ENCODE measurements around the gene CRYM. TPM values are rescaled to one million over a fixed set of nuclear protein-coding genes. Genes with fewer than 3 reads are reported as not detected.

The CRYM gene
- total and polyA plus RNA-seq, 2 donors (not counting 3 experiments of a cell fraction or from before 2014, with no cell fraction given): not detected

GRCh38 chr16:21233045-21233520 lies 45.0 kb downstream of the CRYM start:
- Histone ChIP-seq H3K79me2 (ENCODE audit: control insufficient read depth, insufficient read depth, low read length) (no peaks in the 10 kb centered on the region), H3K4me2 (ENCODE audit: insufficient read depth, low read length) (no peak overlapping the region), H4K20me1 (replicated peaks; ENCODE audit: control insufficient read depth, extremely low read depth, insufficient read depth, low read length) (no peaks in the 10 kb centered on the region), H3K9me1 (replicated peaks; ENCODE audit: control insufficient read depth, extremely low read depth, insufficient read depth, low read length) (no peaks in the 10 kb centered on the region), H3K9me3 (replicated peaks; ENCODE audit: control insufficient read depth, insufficient read depth, low read length) (no peaks in the 10 kb centered on the region), H3K4me1 (ENCODE audit: control insufficient read depth, extremely low read depth, insufficient read depth, low read length) (no peaks in the 10 kb centered on the region), H3K4me3 (replicated peaks in 1 of 3; ENCODE audit: insufficient read depth in 1 of 3, low read depth in 1 of 3, low read length in 3 of 3) (no peak overlapping the region), H3K27me3 (ENCODE audit: control insufficient read depth in 2 of 2, insufficient read depth in 2 of 2, low read length in 2 of 2) (peaks cover 2 to 8% of the 10 kb centered on the region in 2 experiments), H2AFZ (ENCODE audit: low read depth, low read length) (no peak overlapping the region), H3K9ac (replicated peaks; ENCODE audit: extremely low read depth, insufficient read depth, low read length) (no peak overlapping the region), H3K27ac (ENCODE audit: insufficient read depth, low read depth, low read length) (no peak overlapping the region), H3K36me3 (ENCODE audit: control insufficient read depth in 2 of 2, extremely low read depth in 1 of 2, insufficient read depth in 2 of 2, low read length in 2 of 2) (no peaks in the 10 kb centered on the region)
- dilution Hi-C loops (cut with MboI; ENCODE audit: extremely low pct_ligation_motif_present, low sequenced_read_pairs): no loop called here
- TF ChIP-seq MYC (IDR thresholded peaks at IDR 0.05; ENCODE audit: low read depth, low read length) (no peak), POLR2A (IDR thresholded peaks at IDR 0.05; ENCODE audit: low read depth, low read length) (no peak), CTCF (IDR thresholded peaks at IDR 0.05; ENCODE audit: extremely low read depth in 1 of 2, insufficient read depth in 1 of 2, low read depth in 1 of 2, low read length in 2 of 2) (no peak), MAX (IDR thresholded peaks at IDR 0.05; ENCODE audit: insufficient read depth, insufficient read length) (no peak), FOS (IDR thresholded peaks at IDR 0.05; ENCODE audit: borderline replicate concordance, insufficient read depth, low read length) (no peak), GATA2 (IDR thresholded peaks at IDR 0.05; ENCODE audit: insufficient read depth, insufficient read length, low read depth, low read length) (no peak)
- BruUV-seq (replicated peaks): no TSS peak
- DNase-seq (ENCODE audit: low read depth, low spot score) (no peak), FAIRE-seq (no peak)
- ChIA-PET POLR2A (no interaction called here), CTCF (no interaction called here)
- intact Hi-C loops (cut with micrococcal nuclease): no loop called here

Measured in endothelial cell of umbilical vein (primary cell).